C4-2B (cell line): ENCODE results near the gene ACER2.
"Not testable (repeated sequence)": the region's sequence is repeated elsewhere in the genome, so short reads cannot be mapped to it uniquely, and the experiment has no call there.

ENCODE experiments used
- H3K27ac ChIP-seq: fragments of 450-650 bp; 2 replicates; pipeline ENCODE4 v1.5.1; 2017
- ZFX ChIP-seq: fragments of 450-650 bp; IDR thresholded peaks from 2 replicates; pipeline ENCODE4 v1.6.1; 2017
- TF ChIP-seq, protein P1 (sequence below): fragments of 450-650 bp; conservative IDR thresholded peaks from 2 replicates; pipeline ENCODE4 v1.5.1; 2017; ENCODE audit warnings: mild to moderate bottlenecking

Gene ACER2

DNA sequence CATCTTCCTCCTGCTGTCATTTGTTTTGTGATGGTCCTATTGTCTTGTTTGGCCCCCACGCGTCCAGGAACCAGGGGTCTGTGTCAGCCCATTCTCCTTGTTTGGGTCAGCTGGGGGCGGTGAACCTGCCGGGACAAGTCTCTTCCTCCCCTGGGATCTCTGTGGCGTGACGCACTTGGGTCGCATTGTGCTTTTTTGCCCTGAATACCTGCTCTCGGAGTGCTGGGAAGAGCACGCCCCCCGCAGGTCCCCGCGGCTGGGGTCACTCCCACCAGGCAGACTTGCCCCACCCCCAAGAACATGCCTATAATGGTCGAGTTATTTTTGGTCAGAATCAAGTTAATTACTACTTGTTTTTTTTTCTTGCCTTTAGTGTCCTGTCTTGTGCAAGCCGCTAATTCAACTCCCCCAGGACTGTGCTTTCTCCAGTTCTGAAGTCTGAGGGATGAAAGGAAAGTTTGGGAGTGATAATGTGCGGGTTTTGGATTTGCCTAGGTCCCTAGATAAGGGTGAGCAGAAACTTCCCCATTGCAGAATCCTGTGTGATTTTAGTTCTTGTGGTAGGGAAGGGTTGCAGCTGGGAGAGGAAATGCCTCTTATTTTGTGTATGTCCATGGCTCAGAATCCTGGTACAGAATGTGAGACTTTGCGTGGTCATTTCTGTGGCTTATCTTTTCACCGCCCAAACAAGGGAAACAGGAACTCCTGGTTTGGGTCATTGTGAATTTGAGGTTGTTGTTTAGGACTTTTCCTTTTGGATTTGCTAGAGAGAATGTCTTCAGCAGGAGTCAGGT lies 789 bp downstream of the ACER2 start:
- TF ChIP-seq ZFX: no peak
- TF ChIP-seq, protein P1, sequence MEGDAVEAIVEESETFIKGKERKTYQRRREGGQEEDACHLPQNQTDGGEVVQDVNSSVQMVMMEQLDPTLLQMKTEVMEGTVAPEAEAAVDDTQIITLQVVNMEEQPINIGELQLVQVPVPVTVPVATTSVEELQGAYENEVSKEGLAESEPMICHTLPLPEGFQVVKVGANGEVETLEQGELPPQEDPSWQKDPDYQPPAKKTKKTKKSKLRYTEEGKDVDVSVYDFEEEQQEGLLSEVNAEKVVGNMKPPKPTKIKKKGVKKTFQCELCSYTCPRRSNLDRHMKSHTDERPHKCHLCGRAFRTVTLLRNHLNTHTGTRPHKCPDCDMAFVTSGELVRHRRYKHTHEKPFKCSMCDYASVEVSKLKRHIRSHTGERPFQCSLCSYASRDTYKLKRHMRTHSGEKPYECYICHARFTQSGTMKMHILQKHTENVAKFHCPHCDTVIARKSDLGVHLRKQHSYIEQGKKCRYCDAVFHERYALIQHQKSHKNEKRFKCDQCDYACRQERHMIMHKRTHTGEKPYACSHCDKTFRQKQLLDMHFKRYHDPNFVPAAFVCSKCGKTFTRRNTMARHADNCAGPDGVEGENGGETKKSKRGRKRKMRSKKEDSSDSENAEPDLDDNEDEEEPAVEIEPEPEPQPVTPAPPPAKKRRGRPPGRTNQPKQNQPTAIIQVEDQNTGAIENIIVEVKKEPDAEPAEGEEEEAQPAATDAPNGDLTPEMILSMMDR: peak; percentile 11; the same call in 1 of the 2 replicates
- peak overlapping the region; percentile 87 for H3K27ac ChIP-seq

- TF ChIP-seq, protein P1: no peak
- TF ChIP-seq ZFX: no peak
- H3K27ac ChIP-seq: peak overlapping the region; percentile 87
Observed at GRCh38 chr9:19410195-19410503, 1.3 kb downstream of the ACER2 start.

GRCh38 chr9:19410594-19410993 lies 1.8 kb downstream of the ACER2 start:
- H3K27ac ChIP-seq: peak overlapping the region; percentile 87
- TF ChIP-seq, protein P1: no peak
- no peak for TF ChIP-seq ZFX

- TF ChIP-seq, protein P1: no peak
- TF ChIP-seq ZFX: no peak
- no peak overlapping the region for H3K27ac ChIP-seq
Observed at GRCh38 chr9:19411316-19411715, 2.5 kb downstream of the ACER2 start.

GRCh38 chr9:19413456-19413855 lies 4.6 kb downstream of the ACER2 start:
- not testable (repeated sequence) for H3K27ac ChIP-seq

- H3K27ac ChIP-seq: no peak overlapping the region
- TF ChIP-seq ZFX: no peak
- TF ChIP-seq, protein P1: no peak
Observed at GRCh38 chr9:19416143-19416542, 7.3 kb downstream of the ACER2 start.

DNA sequence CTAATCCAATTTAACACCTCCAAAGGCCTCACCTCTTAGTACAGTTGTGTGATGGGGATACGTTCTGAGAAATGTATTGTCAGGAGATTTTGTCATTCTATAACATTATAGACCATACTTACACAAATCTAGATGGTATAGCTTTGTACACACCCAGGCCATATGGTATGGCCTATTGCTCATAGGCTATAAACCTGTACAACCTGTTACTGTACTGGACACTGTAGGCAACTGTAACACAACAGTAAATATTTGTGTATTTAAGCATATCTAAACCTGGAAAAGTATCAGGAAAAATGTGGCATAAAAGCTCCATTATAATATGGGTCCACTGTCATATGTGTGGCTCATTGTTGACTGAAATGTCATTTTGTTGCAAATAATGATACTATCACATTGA lies 12.1 kb downstream of the ACER2 start:
- H3K27ac ChIP-seq: peak overlapping the region; percentile 27; the same call in 1 of the 2 replicates
- TF ChIP-seq, protein P1: no peak
- no peak for TF ChIP-seq ZFX

DNA sequence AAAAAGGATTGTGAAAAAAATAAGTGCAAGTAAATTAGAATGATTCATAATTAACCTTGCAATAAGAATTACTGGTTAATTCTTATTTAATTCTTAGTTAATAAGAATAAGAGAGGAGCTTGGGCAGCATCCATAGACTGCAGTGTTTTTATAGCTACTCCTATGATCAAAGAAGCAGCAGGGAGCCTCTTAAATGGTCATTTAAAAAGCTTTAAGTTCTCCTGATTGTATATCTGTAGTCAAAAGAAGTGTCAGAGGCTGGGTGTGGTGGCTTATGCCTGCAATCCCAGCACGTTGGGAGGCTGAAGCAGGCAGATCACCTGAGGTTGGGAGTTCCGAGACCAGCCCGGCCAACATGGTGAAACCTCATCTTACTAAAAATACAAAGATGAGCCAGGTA lies 14.4 kb downstream of the ACER2 start:
- no peak overlapping the region for H3K27ac ChIP-seq
- no peak for TF ChIP-seq ZFX
- TF ChIP-seq, protein P1: no peak
